ENCODE results near the gene LILRA2.

Gene LILRA2

GRCh38 chr19:54554896-54555295, 18.7 kb upstream of the LILRA2 start:
- no peak for TF ChIP-seq CTCF (conservative IDR thresholded peaks at IDR 0.05; ENCODE audit: low read depth, low read length)
- peaks cover 4% of the 10 kb centered on the region; the same call in 1 of the 2 replicates for H3K27me3 ChIP-seq (ENCODE audit: insufficient read depth, low read depth)
- H3K36me3 ChIP-seq (ENCODE audit: insufficient read depth): no peaks in the 10 kb centered on the region
- H3K9ac ChIP-seq: no peak overlapping the region
- H3K27ac ChIP-seq: no peak overlapping the region
- no peak overlapping the region for H3K4me2 ChIP-seq
- H3K4me1 ChIP-seq (ENCODE audit: low read depth, poor library complexity, severe bottlenecking): no peaks in the 10 kb centered on the region
- H4K20me1 ChIP-seq (ENCODE audit: insufficient read depth): no peaks in the 10 kb centered on the region
- H2AFZ ChIP-seq (ENCODE audit: low read depth): no peak overlapping the region
- no peaks in the 10 kb centered on the region for H3K79me2 ChIP-seq (ENCODE audit: insufficient read depth, low read depth)
- no peak overlapping the region for H3K4me3 ChIP-seq (IDR thresholded peaks at IDR 0.05; ENCODE audit: insufficient read depth, low read depth, low read length)

GRCh38 chr19:54556194-54556593, 17.4 kb upstream of the LILRA2 start:
- H3K4me1 ChIP-seq (ENCODE audit: low read depth, poor library complexity, severe bottlenecking): no peaks in the 10 kb centered on the region
- H3K9ac ChIP-seq: no peak overlapping the region
- H3K36me3 ChIP-seq (ENCODE audit: insufficient read depth): no peaks in the 10 kb centered on the region
- no peak overlapping the region for H3K4me3 ChIP-seq (IDR thresholded peaks at IDR 0.05; ENCODE audit: insufficient read depth, low read depth, low read length)
- H4K20me1 ChIP-seq (ENCODE audit: insufficient read depth): no peaks in the 10 kb centered on the region
- TF ChIP-seq CTCF (conservative IDR thresholded peaks at IDR 0.05; ENCODE audit: low read depth, low read length): no peak
- no peak overlapping the region for H2AFZ ChIP-seq (ENCODE audit: low read depth)
- peaks cover 10% of the 10 kb centered on the region; the same call in 1 of the 2 replicates for H3K27me3 ChIP-seq (ENCODE audit: insufficient read depth, low read depth)
- no peaks in the 10 kb centered on the region for H3K79me2 ChIP-seq (ENCODE audit: insufficient read depth, low read depth)
- H3K27ac ChIP-seq: no peak overlapping the region
- H3K4me2 ChIP-seq: no peak overlapping the region

- H2AFZ ChIP-seq (ENCODE audit: low read depth): no peak overlapping the region
- TF ChIP-seq CTCF (conservative IDR thresholded peaks at IDR 0.05; ENCODE audit: low read depth, low read length): no peak
- H3K27ac ChIP-seq: no peak overlapping the region
- H3K9ac ChIP-seq: no peak overlapping the region
- H3K36me3 ChIP-seq (ENCODE audit: insufficient read depth): no peaks in the 10 kb centered on the region
- H3K4me2 ChIP-seq: no peak overlapping the region
- no peak overlapping the region for H3K4me3 ChIP-seq (IDR thresholded peaks at IDR 0.05; ENCODE audit: insufficient read depth, low read depth, low read length)
- H3K79me2 ChIP-seq (ENCODE audit: insufficient read depth, low read depth): no peaks in the 10 kb centered on the region
- H4K20me1 ChIP-seq (ENCODE audit: insufficient read depth): no peaks in the 10 kb centered on the region
- H3K4me1 ChIP-seq (ENCODE audit: low read depth, poor library complexity, severe bottlenecking): no peaks in the 10 kb centered on the region
- peaks cover 10% of the 10 kb centered on the region; the same call in 1 of the 2 replicates for H3K27me3 ChIP-seq (ENCODE audit: insufficient read depth, low read depth)
Measured at GRCh38 chr19:54558339-54558738, 15.3 kb upstream of the LILRA2 start.

- Histone ChIP-seq H3K79me2 (ENCODE audit: insufficient read depth, low read depth) (no peaks in the 10 kb centered on the region), H3K27me3 (ENCODE audit: insufficient read depth, low read depth) (peaks cover 13% of the 10 kb centered on the region; the same call in 1 of the 2 replicates), H3K4me1 (ENCODE audit: low read depth, poor library complexity, severe bottlenecking) (no peaks in the 10 kb centered on the region), H3K4me2 (no peak overlapping the region), H3K36me3 (ENCODE audit: insufficient read depth) (no peaks in the 10 kb centered on the region), H2AFZ (ENCODE audit: low read depth) (no peak overlapping the region), H3K9ac (no peak overlapping the region), H4K20me1 (ENCODE audit: insufficient read depth) (no peaks in the 10 kb centered on the region), H3K27ac (no peak overlapping the region), H3K4me3 (IDR thresholded peaks at IDR 0.05; ENCODE audit: insufficient read depth, low read depth, low read length) (no peak overlapping the region)
- TF ChIP-seq CTCF (conservative IDR thresholded peaks at IDR 0.05; ENCODE audit: low read depth, low read length): no peak
Measured at GRCh38 chr19:54560881-54561385, 12.7 kb upstream of the LILRA2 start.
